Measurements from ENCODE around the gene TBL1X. TPM values are rescaled to one million over a fixed set of nuclear protein-coding genes. Genes with fewer than 3 reads are reported as not detected.

TBL1X gene
- total and polyA plus RNA-seq, 4 donors, result 2.3 to 21.7 (median 13.3) TPM

DNA sequence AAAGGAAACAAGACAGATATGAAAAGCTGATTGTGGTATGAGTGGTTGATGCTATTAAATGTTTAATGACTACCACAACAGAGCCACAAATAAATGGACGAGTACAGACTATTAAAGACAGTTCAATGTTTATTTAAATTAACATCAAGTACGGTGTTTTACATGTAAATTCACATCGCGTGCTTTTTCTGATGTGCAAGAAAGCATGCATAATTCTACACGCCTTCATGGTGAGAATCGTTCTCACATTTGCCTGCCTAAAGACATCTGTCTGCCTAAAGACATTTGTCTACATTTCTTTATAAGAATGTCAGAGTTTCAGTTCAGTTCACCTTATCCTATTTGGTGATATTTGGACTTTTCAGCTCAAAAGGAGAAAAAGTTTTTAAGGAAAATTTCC lies 308.1 kb downstream of the TBL1X start:
- DNase-seq, result no peak
- Histone ChIP-seq H3K4me3 (no peak overlapping the region), H3K9me3 (ENCODE audit: control insufficient read depth in 4 of 4, insufficient read depth in 3 of 4, low read length in 3 of 4) (peaks cover 0 to 5% (median 0%) of the 10 kb centered on the region in 4 donors), H3K27ac (ENCODE audit: low read depth in 1 of 2, low read length in 1 of 2) (no peak overlapping the region), H3K27me3 (ENCODE audit: control insufficient read depth in 3 of 3, insufficient read depth in 3 of 3, low read length in 2 of 3) (peaks cover 0 to 8% (median 4%) of the 10 kb centered on the region in 3 donors), H3K36me3 (ENCODE audit: control insufficient read depth in 4 of 4, insufficient read depth in 4 of 4, low read length in 4 of 4) (no peaks in the 10 kb centered on the region), H3K4me1 (ENCODE audit: control insufficient read depth in 5 of 5, insufficient read depth in 5 of 5, low read length in 5 of 5) (peaks cover 0 to 2% (median 0%) of the 10 kb centered on the region in 5 donors), H3K9ac (ENCODE audit: insufficient read depth in 1 of 2, low read length in 2 of 2) (no peak overlapping the region)
- WGBS, 2 donors, result 71 to 87% methylated on average over 6 of the region's 6 CpGs
- TF ChIP-seq CTCF (IDR thresholded peaks at IDR 0.05; ENCODE audit: control extremely low read depth, extremely low read depth), result no peak
- no peak for ATAC-seq (ENCODE audit: insufficient read depth, low FRiP score)

DNA sequence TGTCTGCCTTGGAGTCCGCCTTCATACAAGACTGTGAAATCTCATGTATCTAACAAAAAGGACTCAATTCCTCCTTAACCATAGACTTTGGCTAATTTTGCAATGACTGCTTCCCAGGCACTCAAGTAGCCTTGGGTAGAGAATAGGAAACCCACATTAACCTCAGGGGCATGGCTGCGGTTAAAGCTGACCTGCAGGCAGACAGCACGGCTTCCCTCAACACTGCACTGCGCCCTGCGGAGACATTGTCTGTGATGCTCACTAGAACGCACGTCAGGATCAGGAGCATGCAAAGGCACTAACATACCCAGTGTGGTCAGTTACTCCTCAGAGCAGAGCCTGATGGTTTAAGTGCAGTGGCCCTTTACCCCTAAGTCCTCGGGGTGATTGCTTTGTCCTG lies 311.1 kb downstream of the TBL1X start:
- 28 to 69% methylated on average over 8 of the region's 8 CpGs for WGBS, 2 donors
- no peak overlapping the region for H3K9ac ChIP-seq (ENCODE audit: insufficient read depth in 1 of 2, low read length in 2 of 2)
- H3K27ac ChIP-seq (ENCODE audit: low read depth in 1 of 2, low read length in 1 of 2), result no peak overlapping the region
- peaks cover 0 to 4% (median 3%) of the 10 kb centered on the region in 3 donors for H3K27me3 ChIP-seq (ENCODE audit: control insufficient read depth in 3 of 3, insufficient read depth in 3 of 3, low read length in 2 of 3)
- H3K9me3 ChIP-seq (ENCODE audit: control insufficient read depth in 4 of 4, insufficient read depth in 3 of 4, low read length in 3 of 4), result peaks cover 0 to 5% (median 0%) of the 10 kb centered on the region in 4 donors
- no peak for DNase-seq
- H3K4me1 ChIP-seq (ENCODE audit: control insufficient read depth in 5 of 5, insufficient read depth in 5 of 5, low read length in 5 of 5), result peaks cover 0 to 1% (median 0%) of the 10 kb centered on the region in 5 donors
- TF ChIP-seq CTCF (IDR thresholded peaks at IDR 0.05; ENCODE audit: control extremely low read depth, extremely low read depth), result no peak
- ATAC-seq (ENCODE audit: insufficient read depth, low FRiP score), result no peak
- H3K36me3 ChIP-seq (ENCODE audit: control insufficient read depth in 4 of 4, insufficient read depth in 4 of 4, low read length in 4 of 4), result no peaks in the 10 kb centered on the region
- no peak overlapping the region for H3K4me3 ChIP-seq

GRCh38 chrX:9781941-9782340 lies 317.1 kb downstream of the TBL1X start:
- Histone ChIP-seq H3K36me3 (ENCODE audit: control insufficient read depth in 4 of 4, insufficient read depth in 4 of 4, low read length in 4 of 4) (no peaks in the 10 kb centered on the region), H3K27ac (ENCODE audit: low read depth in 1 of 2, low read length in 1 of 2) (no peak overlapping the region), H3K9ac (ENCODE audit: insufficient read depth in 1 of 2, low read length in 2 of 2) (no peak overlapping the region), H3K4me3 (no peak overlapping the region), H3K4me1 (ENCODE audit: control insufficient read depth in 5 of 5, insufficient read depth in 5 of 5, low read length in 5 of 5) (no peaks in the 10 kb centered on the region), H3K9me3 (ENCODE audit: control insufficient read depth in 4 of 4, insufficient read depth in 3 of 4, low read length in 3 of 4) (peaks cover 0 to 8% (median 0%) of the 10 kb centered on the region in 4 donors), H3K27me3 (ENCODE audit: control insufficient read depth in 3 of 3, insufficient read depth in 3 of 3, low read length in 2 of 3) (peaks cover under 1 to 7% (median 4%) of the 10 kb centered on the region in 3 donors)
- DNase-seq (no peak), ATAC-seq (ENCODE audit: insufficient read depth, low FRiP score) (no peak)
- WGBS, 2 donors, result 87 to 92% methylated on average over 7 of the region's 7 CpGs
- TF ChIP-seq CTCF (IDR thresholded peaks at IDR 0.05; ENCODE audit: control extremely low read depth, extremely low read depth), result no peak

DNA sequence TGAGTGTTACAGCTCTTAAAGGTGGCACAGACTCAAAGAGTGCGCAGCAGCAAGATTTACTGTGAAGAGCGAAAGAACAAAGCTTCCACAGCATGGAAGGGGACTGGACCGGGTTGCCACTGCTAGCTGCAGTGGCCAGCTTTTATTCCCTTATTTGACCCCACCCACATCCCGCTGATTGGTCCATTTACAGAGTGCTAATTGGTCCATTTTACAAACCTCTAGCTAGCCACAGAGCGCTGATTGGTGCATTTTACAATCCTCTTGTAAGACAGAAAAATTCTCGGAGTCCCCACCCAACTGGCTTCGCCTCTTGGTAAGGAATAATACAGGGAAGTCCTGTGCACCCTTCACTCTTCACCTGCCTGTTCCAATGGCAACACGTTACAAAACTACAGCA lies 319.5 kb downstream of the TBL1X start:
- no peak for ATAC-seq (ENCODE audit: insufficient read depth, low FRiP score)

More for the DNA sequence above, 319.5 kb downstream of the TBL1X start:
- TF ChIP-seq CTCF (IDR thresholded peaks at IDR 0.05; ENCODE audit: control extremely low read depth, extremely low read depth), result no peak
- peaks cover 6 to 15% (median 12%) of the 10 kb centered on the region in 3 donors for H3K27me3 ChIP-seq (ENCODE audit: control insufficient read depth in 3 of 3, insufficient read depth in 3 of 3, low read length in 2 of 3)
- H3K4me3 ChIP-seq, result no peak overlapping the region
- DNase-seq, result no peak
- no peak overlapping the region for H3K27ac ChIP-seq (ENCODE audit: low read depth in 1 of 2, low read length in 1 of 2)
- WGBS, 2 donors, result 93 to 97% methylated on average over 8 of the region's 8 CpGs
- H3K4me1 ChIP-seq (ENCODE audit: control insufficient read depth in 5 of 5, insufficient read depth in 5 of 5, low read length in 5 of 5), result peaks cover 0 to 20% (median 0%) of the 10 kb centered on the region in 5 donors
- H3K9ac ChIP-seq (ENCODE audit: insufficient read depth in 1 of 2, low read length in 2 of 2), result no peak overlapping the region
- H3K9me3 ChIP-seq (ENCODE audit: control insufficient read depth in 4 of 4, insufficient read depth in 3 of 4, low read length in 3 of 4), result peaks cover 0 to 7% (median 0%) of the 10 kb centered on the region in 4 donors
- no peaks in the 10 kb centered on the region for H3K36me3 ChIP-seq (ENCODE audit: control insufficient read depth in 4 of 4, insufficient read depth in 4 of 4, low read length in 4 of 4)
